ENCODE measurements around the gene TMEM245.
"Not testable (repeated sequence)": the region's sequence is repeated elsewhere in the genome, so short reads cannot be mapped to it uniquely, and the experiment has no call there.

Gene TMEM245

GRCh38 chr9:108980893-108981292, 138.9 kb downstream of the TMEM245 start:
- no peak for DNase-seq

GRCh38 chr9:108978205-108978604, 141.5 kb downstream of the TMEM245 start:
- no peak for DNase-seq

- no peak for DNase-seq
Measured at GRCh38 chr9:108973895-108974294, 145.9 kb downstream of the TMEM245 start.

- no peak for DNase-seq
Measured at GRCh38 chr9:108972626-108973209, 147.0 kb downstream of the TMEM245 start.

- no peak for DNase-seq
Measured at GRCh38 chr9:108972186-108972585, 147.6 kb downstream of the TMEM245 start.

GRCh38 chr9:108971392-108971791, 148.4 kb downstream of the TMEM245 start:
- DNase-seq, result not testable (repeated sequence)

GRCh38 chr9:108967916-108968315, 151.8 kb downstream of the TMEM245 start:
- DNase-seq, result no peak

Data from SHP77 treated with DMSO at 0.1 percent for 48 hours (cell line).